GM12891 (cell line): ENCODE measurements around the gene CD164L2.

Experiments used
- PAX5 ChIP-seq: IDR thresholded peaks from 2 replicates; pipeline ENCODE4 v1.6.1; 2011; ENCODE audit warnings: low read length, moderate library complexity, mild to moderate bottlenecking; ENCODE audit not compliant: insufficient read depth, severe bottlenecking
- POLR2A ChIP-seq: IDR thresholded peaks from 2 replicates; pipeline ENCODE4 v1.6.1; 2011; ENCODE audit warnings: low read depth, low read length, control low read depth
- POLR2AphosphoS5 ChIP-seq: IDR thresholded peaks from 2 replicates; pipeline ENCODE4 v1.6.1; 2011; ENCODE audit warnings: low read depth, low read length, control low read depth
- POU2F2 ChIP-seq: IDR thresholded peaks from 2 replicates; pipeline ENCODE4 v1.6.1; 2011; ENCODE audit warnings: low read depth, mild to moderate bottlenecking, control low read depth, low read length, moderate library complexity
- SPI1 ChIP-seq: IDR thresholded peaks from 2 replicates; pipeline ENCODE4 v1.6.1; 2011; ENCODE audit warnings: low read depth, low read length, control low read depth
- TAF1 ChIP-seq: IDR thresholded peaks from 2 replicates; pipeline ENCODE4 v1.6.1; 2011; ENCODE audit warnings: low read depth, low read length, control low read depth

- TF ChIP-seq POLR2A (no peak), POLR2AphosphoS5 (no peak), TAF1 (no peak), POU2F2 (no peak), SPI1 (no peak), PAX5 (no peak)
Measured at GRCh38 chr1:27346991-27347624, 36.0 kb downstream of the CD164L2 start.
